K562 (cell line): ENCODE results near the gene ATXN1. TPM values are rescaled to one million over a fixed set of nuclear protein-coding genes. Genes with fewer than 3 reads are reported as not detected.
A peak's percentile ranks its signal among the peaks of the same experiment; 100 is the strongest.

ENCODE experiments used
- ATAC-seq: fragments of 200-7000 bp; cut with Tn5 transposase; 3 replicates; pipeline ENCODE4 v1.9.1; 2020; ENCODE audit warnings: moderate library complexity
- BruUV-seq: library from RNA; stranded (reverse); fragments of 400-500 nt; replicated peaks from 2 replicates; lab custom pipeline; 2021; lab: Mats Ljungman, UMichigan
- CTCF ChIA-PET: fragments of 300-600 bp; formaldehyde crosslinking; extraction: SDS; loops from one replicate; lab custom pipeline; 2021; ENCODE audit warnings: low intra/inter-chr PET ratio; lab: Yijun Ruan, JAX
- POLR2A ChIA-PET: fragments of 300-600, 350-650 bp; sonication (Branson Sonifier 250); formaldehyde crosslinking; extraction: SDS; loops from one replicate; lab custom pipeline; 2021; ENCODE audit warnings: antibody characterized with exemption, inconsistent platforms; lab: Yijun Ruan, JAX
- DNase-seq, 4 experiments: peaks; one replicate each; pipeline versions ENCODE4 v3.0.0 to v3.0.0-alpha.2; 2011 to 2018; ENCODE audit warnings: low spot score in 3 of 4, mixed read lengths in 3 of 4; ENCODE audit errors: extremely low read depth in 1 of 4
- FAIRE-seq: peaks from 2 replicates; lab custom pipeline; 2011; peaks lifted over from hg19 to GRCh38; lab: Jason Lieb, UNC
- H2AFZ ChIP-seq: 2 replicates; pipeline ENCODE4 v1.6.0; 2011; ENCODE audit warnings: low read depth, low read length, control low read depth, inconsistent platforms
- H3K27ac ChIP-seq: fragments of 200-600 bp; 3 replicates; pipeline ENCODE4 v1.8.0; 2011; ENCODE audit warnings: low read depth, mild to moderate bottlenecking, control low read depth, inconsistent platforms, low read length, moderate library complexity, mixed read lengths; ENCODE audit errors: extremely low read depth
- H3K27me3 ChIP-seq, 2 experiments: fragments of 300-600 bp in 1 of 2; 2 replicates in 1 of 2; 3 replicates in 1 of 2; pipeline versions ENCODE4 v1.6.0 to v1.8.0; 2011; ENCODE audit warnings: inconsistent platforms in 2 of 2, low read length in 2 of 2, mild to moderate bottlenecking in 1 of 2, mixed read lengths in 1 of 2, moderate library complexity in 1 of 2; ENCODE audit not compliant: control insufficient read depth in 2 of 2, insufficient read depth in 2 of 2
- H3K36me3 ChIP-seq: fragments of 300-600 bp; 3 replicates; pipeline ENCODE4 v1.8.0; 2011; ENCODE audit warnings: mild to moderate bottlenecking, low read length, inconsistent platforms; ENCODE audit not compliant: control insufficient read depth, insufficient read depth
- H3K4me1 ChIP-seq, 2 experiments: fragments of 200-600 bp in 1 of 2; replicated peaks in 1 of 2; 2 replicates in 1 of 2; 3 replicates in 1 of 2; pipeline versions ENCODE4 v1.5.1 to v1.8.0; 2011; ENCODE audit warnings: inconsistent platforms in 2 of 2, low read length in 2 of 2, mild to moderate bottlenecking in 1 of 2, mixed read lengths in 1 of 2, moderate library complexity in 1 of 2; ENCODE audit not compliant: control insufficient read depth in 2 of 2, insufficient read depth in 2 of 2
- H3K4me2 ChIP-seq: 2 replicates; pipeline ENCODE4 v1.6.1; 2011; ENCODE audit warnings: low read length, control low read depth, inconsistent platforms, mixed read lengths; ENCODE audit not compliant: insufficient read depth
- H3K4me3 ChIP-seq: fragments of 200-600 bp; sonication (generic), shearing (Covaris generic); 2 replicates; pipeline ENCODE4 v1.5.1; 2016; ENCODE audit warnings: control low read depth, inconsistent platforms
- H3K79me2 ChIP-seq: fragments of 200-600 bp; 3 replicates; pipeline ENCODE4 v1.8.0; 2011; ENCODE audit warnings: low read length, inconsistent platforms; ENCODE audit not compliant: control insufficient read depth, insufficient read depth
- H3K9ac ChIP-seq, 2 experiments: 2 replicates each; pipeline versions ENCODE4 v1.6.0 to v1.6.1; 2011; ENCODE audit warnings: low read depth in 2 of 2, low read length in 2 of 2, control low read depth in 1 of 2, inconsistent platforms in 1 of 2, mild to moderate bottlenecking in 1 of 2, mixed read lengths in 1 of 2; ENCODE audit not compliant: insufficient read depth in 1 of 2
- H3K9me1 ChIP-seq: one replicate; pipeline ENCODE4 v1.6.0; 2011; ENCODE audit warnings: inconsistent platforms, mild to moderate bottlenecking, low read length, moderate library complexity; ENCODE audit not compliant: control insufficient read depth, insufficient read depth
- H3K9me3 ChIP-seq: replicated peaks from 2 replicates; pipeline ENCODE4 v1.5.1; 2011; ENCODE audit warnings: low read depth, low read length, inconsistent platforms; ENCODE audit not compliant: control insufficient read depth, insufficient read depth
- H4K20me1 ChIP-seq: replicated peaks from 2 replicates; pipeline ENCODE4 v1.6.1; 2011; ENCODE audit warnings: low read length, inconsistent platforms, mixed read lengths; ENCODE audit not compliant: control insufficient read depth, insufficient read depth
- CHCHD3 ChIP-seq: fragments of 250-450 bp; sonication (Bioruptor Pico); IDR thresholded peaks from 2 replicates; pipeline ENCODE4 v2.1.2; 2022; ENCODE audit warnings: mild to moderate bottlenecking
- DACH1 ChIP-seq: fragments of 450-650 bp; IDR thresholded peaks from 2 replicates; pipeline ENCODE4 v1.6.1; 2018; ENCODE audit not compliant: partially characterized antibody
- ZNF263 ChIP-seq: sonication (generic); formaldehyde crosslinking; IDR thresholded peaks from 2 replicates; pipeline ENCODE4 v1.8.0; 2022; ENCODE audit warnings: mild to moderate bottlenecking, missing genetic modification reagents, borderline replicate concordance
- ZNF584 ChIP-seq: fragments of 200-800 bp; sonication (Bioruptor generic); IDR thresholded peaks from 2 replicates; pipeline ENCODE4 v1.6.1; 2016; ENCODE audit warnings: low read depth, mild to moderate bottlenecking, missing genetic modification characterization, missing compliant biosample characterization
- WGBS: fragments of 100-300 bp; shearing (Covaris generic); methylation state at CpG from one replicate; pipeline ENCODE4 v1.1.6; 2016; ENCODE audit warnings: low coverage, mixed read lengths; ENCODE audit not compliant: insufficient coverage; ENCODE audit errors: missing lambda C conversion rate; 5-methylcytosine and 5-hydroxymethylcytosine counted together
- in situ Hi-C: fragments of 300-500 bp; cut with MboI; formaldehyde crosslinking; loops from 4 replicates; pipeline ENCODE4 v1.15.0; 2018; ENCODE audit warnings: inconsistent platforms, mixed read lengths
- intact Hi-C: fragments of 100-400 bp; cut with micrococcal nuclease; formaldehyde crosslinking; loops from 2 replicates; pipeline ENCODE4 v1.14.2; 2022
- polyA plus RNA-seq, 8 experiments: library from polyadenylated mRNA; depleted of rRNA in 4 of 8; stranded (reverse) in 5 of 8; unstranded in 3 of 8; fragments of >200 nt; fragmentation: Nextera tagmentation in 2 of 8; fragmentation: Illumina TruSeq in 1 of 8; extraction: Ambion mirVana in 2 of 8; extraction: Trizol in 1 of 8; gene quantifications; 2 replicates each; pipeline versions ENCODE4 v1.2.1 to v1.2.3, GENCODE V29; 2011 to 2014; ENCODE audit warnings: inconsistent platforms in 1 of 8, missing spikeins in 1 of 8
- total RNA-seq, 7 experiments: library from RNA; depleted of rRNA in 6 of 7; stranded (reverse); fragments of >200 nt in 6 of 7; fragmentation: Illumina TruSeq in 2 of 7; extraction: Trizol in 2 of 7; gene quantifications; 2 replicates each; pipeline versions ENCODE4 v1.2.1 to v1.2.3, GENCODE V29; 2011 to 2021; ENCODE audit warnings: low replicate concordance in 1 of 7
- TF ChIP-seq, protein P1 (sequence below): fragments of 150-350 bp; conservative IDR thresholded peaks from 2 replicates; pipeline ENCODE4 v1.6.1; 2014; ENCODE audit warnings: low read length
- TF ChIP-seq, protein P2 (sequence below): sonication (generic); formaldehyde crosslinking; IDR thresholded peaks from 2 replicates; pipeline ENCODE4 v1.5.0; 2020; ENCODE audit warnings: missing genetic modification reagents

ATXN1 gene
- total and polyA plus RNA-seq, 9 of the 15 experiments (the other 6 are each of a cell fraction or from before 2014, with no cell fraction given) = under 0.01 to 1.2 (median 0.58) TPM

- H3K4me1 ChIP-seq = peaks cover 0 to 2% of the 10 kb centered on the region in 2 experiments; a peak in 1 of 5 replicates
- no peak overlapping the region for H3K4me3 ChIP-seq
- FAIRE-seq = no peak
- intact Hi-C loops (no loop called here), in situ Hi-C loops (no loop called here)
- no peak for DNase-seq
- WGBS = 10% methylated on average over 11 of the region's 11 CpGs
- H3K4me2 ChIP-seq = no peak overlapping the region; the same call in 1 of the 2 replicates
- ATAC-seq = peak; percentile 56; the same call in 2 of the 3 replicates
- CTCF ChIA-PET = interaction anchor here (0.7 kb wide), 1 partner anchor 68 kb away, joined by 3 read pairs; no protein-coding TSS in a partner anchor
- H3K27ac ChIP-seq = no peak overlapping the region
- no peak overlapping the region for H2AFZ ChIP-seq
- H4K20me1 ChIP-seq = no peaks in the 10 kb centered on the region
- TF ChIP-seq, protein P1, sequence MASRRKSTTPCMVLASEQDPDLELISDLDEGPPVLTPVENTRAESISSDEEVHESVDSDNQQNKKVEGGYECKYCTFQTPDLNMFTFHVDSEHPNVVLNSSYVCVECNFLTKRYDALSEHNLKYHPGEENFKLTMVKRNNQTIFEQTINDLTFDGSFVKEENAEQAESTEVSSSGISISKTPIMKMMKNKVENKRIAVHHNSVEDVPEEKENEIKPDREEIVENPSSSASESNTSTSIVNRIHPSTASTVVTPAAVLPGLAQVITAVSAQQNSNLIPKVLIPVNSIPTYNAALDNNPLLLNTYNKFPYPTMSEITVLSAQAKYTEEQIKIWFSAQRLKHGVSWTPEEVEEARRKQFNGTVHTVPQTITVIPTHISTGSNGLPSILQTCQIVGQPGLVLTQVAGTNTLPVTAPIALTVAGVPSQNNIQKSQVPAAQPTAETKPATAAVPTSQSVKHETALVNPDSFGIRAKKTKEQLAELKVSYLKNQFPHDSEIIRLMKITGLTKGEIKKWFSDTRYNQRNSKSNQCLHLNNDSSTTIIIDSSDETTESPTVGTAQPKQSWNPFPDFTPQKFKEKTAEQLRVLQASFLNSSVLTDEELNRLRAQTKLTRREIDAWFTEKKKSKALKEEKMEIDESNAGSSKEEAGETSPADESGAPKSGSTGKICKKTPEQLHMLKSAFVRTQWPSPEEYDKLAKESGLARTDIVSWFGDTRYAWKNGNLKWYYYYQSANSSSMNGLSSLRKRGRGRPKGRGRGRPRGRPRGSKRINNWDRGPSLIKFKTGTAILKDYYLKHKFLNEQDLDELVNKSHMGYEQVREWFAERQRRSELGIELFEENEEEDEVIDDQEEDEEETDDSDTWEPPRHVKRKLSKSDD = no peak
- TF ChIP-seq ZNF584 = no peak
- TF ChIP-seq, protein P2, sequence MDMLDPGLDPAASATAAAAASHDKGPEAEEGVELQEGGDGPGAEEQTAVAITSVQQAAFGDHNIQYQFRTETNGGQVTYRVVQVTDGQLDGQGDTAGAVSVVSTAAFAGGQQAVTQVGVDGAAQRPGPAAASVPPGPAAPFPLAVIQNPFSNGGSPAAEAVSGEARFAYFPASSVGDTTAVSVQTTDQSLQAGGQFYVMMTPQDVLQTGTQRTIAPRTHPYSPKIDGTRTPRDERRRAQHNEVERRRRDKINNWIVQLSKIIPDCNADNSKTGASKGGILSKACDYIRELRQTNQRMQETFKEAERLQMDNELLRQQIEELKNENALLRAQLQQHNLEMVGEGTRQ (CRISPR knock-in tag) = peak; percentile 40
- TF ChIP-seq DACH1 = peak; percentile 32
- TF ChIP-seq ZNF263 = no peak
- TF ChIP-seq CHCHD3 (CRISPR knock-in tag) = no peak
- H3K9me1 ChIP-seq = no peaks in the 10 kb centered on the region
- H3K27me3 ChIP-seq = peaks cover 17 to 44% of the 10 kb centered on the region in 2 experiments; a peak in 3 of 5 replicates
- H3K9ac ChIP-seq = peak overlapping the region in 1 of 2 experiments; percentile 46; a peak in 1 of 4 replicates
- H3K9me3 ChIP-seq = no peaks in the 10 kb centered on the region
- no peaks in the 10 kb centered on the region for H3K79me2 ChIP-seq
- BruUV-seq = no TSS peak
- POLR2A ChIA-PET = interaction anchor here (0.6 to 1.6 kb wide), 3 partner anchors 13 to 554 kb away, joined by 3 to 5 read pairs (median 3); no protein-coding TSS in a partner anchor
- no peaks in the 10 kb centered on the region for H3K36me3 ChIP-seq
These were observed 327.8 kb downstream of the ATXN1 start for GRCh38 chr6:16433338-16433890.
